NCI-H1417 (cell line): ENCODE data around the gene MYZAP.
A peak's percentile ranks its signal among the peaks of the same experiment; 100 is the strongest.

Experiments
- DNase-seq, 3 experiments: peaks; one replicate each; lab custom pipeline; 2025; lab: John Stamatoyannopoulos, UW

Gene MYZAP

GRCh38 chr15:57563416-57563815 lies 28.3 kb upstream of the MYZAP start:
- peak in 1 of 3 experiments; percentile 28 for DNase-seq

DNA sequence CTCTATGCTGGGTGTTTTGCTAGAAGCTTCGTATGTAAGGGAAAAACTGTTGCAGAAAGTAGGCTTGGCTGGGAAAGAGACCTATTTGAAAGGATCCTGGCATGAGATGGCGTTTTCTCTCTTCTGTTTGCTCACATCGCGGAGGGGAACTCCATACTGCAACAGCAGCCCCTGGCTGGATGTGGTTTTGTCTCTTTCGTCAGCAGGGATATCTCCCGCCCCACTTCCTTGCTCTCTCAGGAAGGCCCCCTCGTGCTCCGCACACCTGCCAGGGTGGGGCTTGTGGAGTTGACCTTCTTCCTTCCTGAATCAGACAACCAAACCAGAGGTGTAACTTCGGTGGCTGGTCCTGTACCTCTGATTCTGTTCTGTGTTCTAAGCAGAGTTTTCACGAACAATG lies 26.4 kb upstream of the MYZAP start:
- peak in 1 of 3 experiments; percentile 18 for DNase-seq

- DNase-seq = no peak
Measured at GRCh38 chr15:57566834-57567233, 24.9 kb upstream of the MYZAP start.

DNA sequence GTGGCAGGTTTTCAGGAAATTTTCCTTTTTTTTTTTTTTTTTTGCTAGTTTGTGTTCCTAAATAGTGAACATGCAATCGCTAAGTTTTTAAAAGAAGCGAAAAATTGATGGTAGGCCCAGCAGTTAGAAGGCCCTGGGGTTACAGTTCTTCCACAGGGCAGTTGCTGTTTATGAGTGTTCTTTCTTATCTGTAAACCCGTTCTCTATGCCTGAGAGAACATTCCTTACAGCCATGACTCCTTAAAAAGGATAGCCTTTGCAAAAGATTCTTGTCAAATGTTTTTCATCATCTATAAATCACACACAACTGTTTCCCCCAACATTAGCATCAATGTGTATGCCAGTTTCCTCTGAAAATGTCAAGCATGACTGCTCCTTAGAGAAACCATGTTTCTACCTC lies 23.8 kb upstream of the MYZAP start:
- no peak for DNase-seq

DNA sequence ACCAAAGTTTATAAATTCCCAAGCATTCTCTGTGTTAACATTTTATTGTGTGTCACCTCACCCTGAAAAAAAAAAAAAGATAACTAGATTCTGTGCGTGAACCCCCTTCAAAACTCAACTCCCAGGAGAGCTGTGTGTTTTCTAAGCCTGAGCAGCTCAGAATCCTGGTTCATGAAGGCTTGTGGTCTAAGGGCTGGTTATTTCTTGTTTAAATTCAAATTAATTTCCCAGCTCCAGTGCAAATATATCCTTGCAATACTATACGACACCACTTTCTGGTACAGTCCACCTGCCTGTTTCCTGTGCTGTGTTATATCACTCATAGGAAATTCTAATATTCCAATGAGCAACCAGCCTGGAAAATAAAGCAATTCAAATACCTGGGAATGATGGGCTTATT lies 23.4 kb upstream of the MYZAP start:
- no peak for DNase-seq

DNA sequence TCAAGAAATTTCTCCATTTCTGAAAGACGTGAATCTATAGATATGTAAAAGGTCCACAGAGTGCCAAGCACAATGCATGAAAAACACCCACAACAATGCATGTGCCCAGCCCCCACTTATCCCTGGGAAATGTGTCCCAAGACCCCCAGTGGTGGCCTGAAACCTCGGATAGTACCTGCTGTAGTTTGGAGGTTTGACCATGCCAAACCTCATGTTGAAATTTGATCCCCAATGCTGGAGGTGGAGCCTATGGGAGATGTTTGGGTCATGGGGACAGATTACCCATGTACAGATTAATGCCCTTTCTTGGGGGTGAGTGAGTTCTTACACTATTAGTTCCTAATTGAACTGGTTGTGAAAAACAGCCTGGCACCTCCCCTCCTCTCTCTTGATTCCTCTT lies 21.4 kb upstream of the MYZAP start:
- no peak for DNase-seq

DNA sequence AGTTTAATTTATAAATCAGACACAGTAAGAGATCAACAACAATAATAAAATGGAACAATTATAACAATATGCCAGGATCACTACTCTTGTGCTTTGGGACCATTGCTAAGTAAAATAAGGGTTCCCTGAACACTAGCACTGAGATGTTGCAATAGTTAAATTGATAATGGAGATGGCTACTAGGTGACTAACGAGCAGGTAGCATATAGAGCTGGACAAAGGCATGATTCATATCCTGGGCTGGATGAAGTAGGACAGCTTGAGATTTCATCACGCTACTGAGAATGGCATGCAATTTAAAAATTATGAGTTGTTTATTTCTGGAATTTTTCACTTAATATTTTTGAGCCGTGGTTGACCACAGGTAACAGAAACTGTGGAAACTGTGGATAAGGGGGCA lies 20.7 kb upstream of the MYZAP start:
- no peak for DNase-seq

DNA sequence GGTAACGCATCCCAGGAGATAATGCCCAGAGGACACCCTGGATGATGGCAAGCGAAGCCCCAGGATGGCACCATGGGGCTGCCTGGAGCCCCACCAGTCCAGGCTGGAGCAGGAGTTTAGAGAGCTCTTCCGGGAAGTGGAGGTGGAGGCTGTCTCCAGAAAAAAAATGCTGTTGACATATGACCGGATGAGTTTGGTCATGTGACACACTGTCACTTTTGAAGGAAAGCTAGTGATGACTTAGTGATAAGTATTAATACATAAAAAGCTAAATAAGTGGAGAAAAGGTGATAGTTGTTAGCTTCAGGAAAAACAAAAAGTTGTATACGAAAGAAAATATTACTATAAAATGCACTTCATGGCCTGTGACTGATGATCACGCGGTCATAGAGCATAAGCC lies 20.0 kb upstream of the MYZAP start:
- no peak for DNase-seq

- DNase-seq = no peak
Measured at GRCh38 chr15:57572468-57572867, 19.2 kb upstream of the MYZAP start.

DNA sequence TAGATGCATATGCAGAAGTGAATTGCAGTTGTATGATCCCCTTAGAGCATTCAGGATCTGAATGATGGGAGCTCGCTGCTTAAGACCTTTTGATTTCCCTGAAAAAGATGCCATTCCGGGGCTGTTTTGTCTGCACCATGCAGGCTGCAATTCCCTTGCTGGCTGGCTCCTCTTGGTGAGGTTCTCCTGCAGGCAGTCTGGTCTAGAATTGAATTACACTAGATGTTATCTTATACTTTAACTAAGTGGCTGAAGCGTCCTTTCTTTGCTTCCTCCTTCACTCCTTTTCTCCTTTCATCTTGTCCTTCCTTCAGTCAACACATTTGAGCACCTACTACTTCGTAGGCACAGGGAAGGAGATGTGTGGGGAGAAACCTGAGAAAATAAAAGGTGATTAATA lies 18.6 kb upstream of the MYZAP start:
- DNase-seq = no peak

- DNase-seq = no peak
Measured at GRCh38 chr15:57575363-57575762, 16.3 kb upstream of the MYZAP start.

- DNase-seq = no peak
Measured at GRCh38 chr15:57578288-57578900, 13.3 kb upstream of the MYZAP start.

DNA sequence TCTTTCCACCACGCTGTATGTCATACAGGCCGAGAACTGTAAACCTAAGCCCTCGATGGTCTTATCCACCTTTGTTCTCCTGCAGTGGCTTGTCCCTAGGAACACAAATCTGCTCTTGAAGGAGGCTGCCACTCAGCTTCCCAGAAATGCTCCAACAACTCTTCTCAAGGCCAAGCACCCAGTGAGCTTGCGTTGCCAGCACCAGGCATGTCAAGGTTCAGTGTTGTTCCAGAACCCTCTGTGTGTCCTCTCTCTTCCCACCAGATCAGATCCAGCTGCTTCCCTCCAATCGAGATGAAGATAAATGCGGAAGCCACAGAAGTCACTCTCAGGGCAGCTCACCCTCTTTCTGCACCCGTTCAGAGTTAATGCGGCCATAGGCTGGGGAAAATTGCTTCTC lies 11.3 kb upstream of the MYZAP start:
- no peak for DNase-seq

- DNase-seq = no peak
Measured at GRCh38 chr15:57580866-57581265, 10.8 kb upstream of the MYZAP start.

- peak in 1 of 3 experiments; percentile 21 for DNase-seq
Measured at GRCh38 chr15:57582090-57582489, 9.6 kb upstream of the MYZAP start.

DNA sequence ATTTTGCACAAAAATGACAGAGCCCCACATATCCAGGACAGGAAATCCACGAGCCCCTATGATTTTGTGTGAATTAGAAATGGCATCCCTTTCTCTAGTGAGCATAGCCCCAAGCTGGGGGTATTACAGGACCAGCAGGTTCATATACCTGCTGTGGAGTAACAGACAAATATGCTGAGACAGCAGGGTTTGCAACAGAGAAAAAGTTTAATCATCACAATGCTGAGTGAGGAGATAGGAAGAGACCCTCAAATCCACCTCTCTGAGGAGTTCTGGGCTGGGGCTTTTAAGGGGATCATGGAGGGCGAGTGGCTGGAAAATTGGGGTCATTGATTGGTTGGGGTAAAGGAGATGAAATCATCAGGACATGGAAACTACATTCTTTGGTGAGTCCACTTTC lies 8.4 kb upstream of the MYZAP start:
- no peak for DNase-seq

DNA sequence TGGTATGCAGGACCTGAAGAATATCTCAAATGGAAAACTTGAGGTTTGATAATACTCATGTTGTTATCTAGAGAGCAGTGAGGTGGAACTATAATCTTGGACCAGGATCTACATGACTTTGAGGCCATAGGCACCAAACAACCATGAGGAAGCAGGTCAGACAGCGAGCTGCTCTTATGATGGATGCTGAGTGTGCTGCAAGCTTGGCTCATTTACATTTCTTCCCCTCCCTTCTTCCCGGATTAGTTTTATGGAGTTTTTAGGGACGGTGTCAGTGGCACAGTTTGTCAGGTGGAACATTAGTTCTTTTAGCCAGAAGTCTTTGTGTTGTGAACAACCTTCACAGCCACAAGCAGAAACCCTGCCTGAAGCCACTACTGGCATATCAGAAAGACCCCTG lies 8.0 kb upstream of the MYZAP start:
- DNase-seq = no peak

GRCh38 chr15:57586661-57587424 lies 4.9 kb upstream of the MYZAP start:
- no peak for DNase-seq

- no peak for DNase-seq
Measured at GRCh38 chr15:57589281-57589680, 2.4 kb upstream of the MYZAP start.

GRCh38 chr15:57589754-57590153 lies 1.9 kb upstream of the MYZAP start:
- no peak for DNase-seq

GRCh38 chr15:57591237-57591821 lies 375 bp upstream of the MYZAP start:
- DNase-seq = peak in 1 of 3 experiments; percentile 25

- no peak for DNase-seq
Measured at GRCh38 chr15:57592426-57592825, 722 bp downstream of the MYZAP start.

DNA sequence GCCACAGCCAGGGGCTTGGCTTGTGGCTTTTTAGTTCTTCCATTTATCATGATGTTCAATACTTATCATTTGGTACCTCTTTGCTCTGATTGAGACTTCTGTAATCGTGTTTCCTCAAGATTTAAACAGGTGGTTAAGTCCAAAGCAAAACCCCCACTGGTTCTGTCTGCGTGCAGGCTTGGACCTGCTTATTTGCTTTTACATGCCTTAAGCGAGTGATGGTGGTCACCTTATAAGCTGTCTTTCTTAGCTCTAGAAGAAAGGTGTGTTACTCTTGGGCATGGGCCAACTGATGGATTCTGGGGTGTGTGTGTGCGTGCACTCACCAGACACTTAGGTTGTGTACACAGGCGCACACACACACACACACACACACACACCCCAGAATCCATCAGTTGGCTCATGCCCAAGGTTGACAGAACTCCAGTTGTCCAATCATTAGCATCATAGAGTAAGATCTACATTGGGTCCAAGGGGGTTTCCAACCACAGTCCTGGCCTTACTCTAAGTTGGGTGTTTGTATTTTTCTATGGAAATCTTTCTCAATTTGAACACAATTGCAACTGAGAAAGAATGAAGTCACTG lies 1.2 kb downstream of the MYZAP start:
- no peak for DNase-seq
